ENCODE results near the gene TAOK3. TPM values are rescaled to one million over a fixed set of nuclear protein-coding genes. Genes with fewer than 3 reads are reported as not detected.

TAOK3 gene
- total and polyA plus RNA-seq, 9 of the 15 experiments (the other 6 are each of a cell fraction or from before 2014, with no cell fraction given): 24.3 to 83.5 (median 47.1) TPM

- TF ChIP-seq SIN3A (IDR thresholded peaks at IDR 0.05; ENCODE audit: borderline replicate concordance in 2 of 2, control insufficient read depth in 1 of 2, low read depth in 2 of 2, low read length in 2 of 2) (peak in 1 of 2 experiments; percentile 43; a peak in 1 of 4 replicates), FOXK1 (CRISPR knock-in tag; IDR thresholded peaks at IDR 0.05; ENCODE audit: borderline replicate concordance) (no peak), AFF4 (CRISPR knock-in tag; IDR thresholded peaks at IDR 0.05) (0 out of 2 replicates have a peak, but pooled peaks have one; percentile 42), HMG20B (CRISPR knock-in tag; IDR thresholded peaks at IDR 0.05) (no peak), KLF13 (tag; IDR thresholded peaks at IDR 0.05; ENCODE audit: borderline replicate concordance, low read depth) (no peak), ARID2 (IDR thresholded peaks at IDR 0.05) (no peak), SNIP1 (IDR thresholded peaks at IDR 0.05; ENCODE audit: low read depth) (no peak), NCOA4 (IDR thresholded peaks at IDR 0.05; ENCODE audit: partially characterized antibody) (peak; percentile 90), CREB3 (tag; conservative IDR thresholded peaks at IDR 0.05; ENCODE audit: low read depth) (no peak), ZNF318 (IDR thresholded peaks at IDR 0.05; ENCODE audit: borderline replicate concordance in 1 of 2, low read depth in 1 of 2) (no peak), ZFPM2 (CRISPR knock-in tag; IDR thresholded peaks at IDR 0.05) (no peak)
These were observed at the start of gene TAOK3 (continued) for GRCh38 chr12:118372541-118373495.

Data from K562 (cell line).